Colonic mucosa (tissue), 4 donors: ENCODE results near the gene DIO3. TPM values are rescaled to one million over a fixed set of nuclear protein-coding genes. Genes with fewer than 3 reads are reported as not detected.

Experiments used
- DNase-seq: peaks from one replicate; pipeline ENCODE4 v3.0.0-alpha.2; 2020
- H3K27ac ChIP-seq: fragments of 200-600 bp; one replicate; pipeline ENCODE4 v1.8.0; 2021
- H3K27me3 ChIP-seq: fragments of 200-600 bp; one replicate; pipeline ENCODE4 v1.8.0; 2021
- H3K36me3 ChIP-seq: fragments of 200-600 bp; one replicate; pipeline ENCODE4 v1.8.0; 2021
- H3K4me1 ChIP-seq: fragments of 200-600 bp; one replicate; pipeline ENCODE4 v1.8.0; 2021; ENCODE audit warnings: mild to moderate bottlenecking
- H3K4me3 ChIP-seq: fragments of 200-600 bp; one replicate; pipeline ENCODE4 v1.8.0; 2021
- H3K9ac ChIP-seq, 2 donors: one replicate each; pipeline ENCODE4 v1.7.0; 2013; ENCODE audit warnings: control low read depth in 2 of 2, low read depth in 2 of 2, low read length in 2 of 2
- H3K9me3 ChIP-seq: fragments of 200-600 bp; one replicate; pipeline ENCODE4 v1.8.0; 2021
- CTCF ChIP-seq: fragments of 200-600 bp; IDR thresholded peaks from one replicate; pipeline ENCODE4 v1.8.0; 2022; ENCODE audit warnings: antibody characterized with exemption, mild to moderate bottlenecking
- intact Hi-C: fragments of 100-400 bp; cut with DNase I; formaldehyde crosslinking; loops from one replicate; pipeline ENCODE4 v1.14.1; 2022
- total RNA-seq, 2 donors: library from RNA; stranded (reverse); fragmentation: NEBNext Ultra II Directional in 1 of 2; extraction: Animal tissue kit (Norgen Biotek cat#: 25700) in 1 of 2; gene quantifications; one replicate each; pipeline ENCODE4 v1.2.1, GENCODE V29; 2021
- donor health status: healthy.
- donor health status: DM: no; HTN: no; CAD: no.
- donor health status: DM: no; HTN: no; CAD: no.

Gene DIO3
- total RNA-seq, 2 donors from 2014 or later: 0.16 to 0.35 TPM

GRCh38 chr14:101561897-101562490 lies 699 bp downstream of the DIO3 start:
- no peak overlapping the region for H3K4me3 ChIP-seq
- no peaks in the 10 kb centered on the region for H3K9me3 ChIP-seq
- peaks cover 66% of the 10 kb centered on the region for H3K27me3 ChIP-seq
- no peaks in the 10 kb centered on the region for H3K4me1 ChIP-seq
- no peak overlapping the region for H3K27ac ChIP-seq
- intact Hi-C loops: loop anchor here (10.0 kb wide), 1 partner anchor 377 kb away; no protein-coding TSS in a partner anchor
- no peak for DNase-seq
- no peak for TF ChIP-seq CTCF
- H3K9ac ChIP-seq: no peak overlapping the region
- no peaks in the 10 kb centered on the region for H3K36me3 ChIP-seq

GRCh38 chr14:101562659-101563351 lies 1.5 kb downstream of the DIO3 start:
- no peaks in the 10 kb centered on the region for H3K4me1 ChIP-seq
- DNase-seq: no peak
- no peak for TF ChIP-seq CTCF
- H3K27me3 ChIP-seq: peaks cover 66% of the 10 kb centered on the region
- intact Hi-C loops: loop anchor here (10.0 kb wide), 1 partner anchor 378 kb away; no protein-coding TSS in a partner anchor
- H3K27ac ChIP-seq: no peak overlapping the region
- no peaks in the 10 kb centered on the region for H3K36me3 ChIP-seq
- H3K4me3 ChIP-seq: no peak overlapping the region
- no peaks in the 10 kb centered on the region for H3K9me3 ChIP-seq
- no peak overlapping the region for H3K9ac ChIP-seq

- no peak overlapping the region for H3K27ac ChIP-seq
- no peak for DNase-seq
- no peaks in the 10 kb centered on the region for H3K9me3 ChIP-seq
- TF ChIP-seq CTCF: no peak
- H3K27me3 ChIP-seq: peaks cover 66% of the 10 kb centered on the region
- no peak overlapping the region for H3K9ac ChIP-seq
- no peaks in the 10 kb centered on the region for H3K4me1 ChIP-seq
- H3K4me3 ChIP-seq: no peak overlapping the region
- intact Hi-C loops: loop anchor here (10.0 kb wide), 1 partner anchor 379 kb away; no protein-coding TSS in a partner anchor
- no peaks in the 10 kb centered on the region for H3K36me3 ChIP-seq
These were observed 2.0 kb downstream of the DIO3 start for GRCh38 chr14:101563352-101563653.

- Histone ChIP-seq H3K27me3 (peaks cover 66% of the 10 kb centered on the region), H3K36me3 (no peaks in the 10 kb centered on the region), H3K27ac (no peak overlapping the region), H3K9ac (no peak overlapping the region), H3K4me1 (no peaks in the 10 kb centered on the region), H3K4me3 (no peak overlapping the region), H3K9me3 (no peaks in the 10 kb centered on the region)
- no peak for TF ChIP-seq CTCF
- intact Hi-C loops: loop anchor here (10.0 kb wide), 1 partner anchor 379 kb away; no protein-coding TSS in a partner anchor
- no peak for DNase-seq
These were observed 2.6 kb downstream of the DIO3 start for GRCh38 chr14:101563654-101564443.

- no peak for DNase-seq
- TF ChIP-seq CTCF: no peak
- Histone ChIP-seq H3K4me3 (no peak overlapping the region), H3K27ac (no peak overlapping the region), H3K4me1 (no peaks in the 10 kb centered on the region), H3K36me3 (no peaks in the 10 kb centered on the region), H3K9ac (no peak overlapping the region), H3K27me3 (peaks cover 61% of the 10 kb centered on the region), H3K9me3 (no peaks in the 10 kb centered on the region)
- intact Hi-C loops: loop anchor here (10.0 kb wide), 1 partner anchor 380 kb away; no protein-coding TSS in a partner anchor
These were observed 3.1 kb downstream of the DIO3 start for GRCh38 chr14:101564444-101564776.
